OCI-LY1 (cell line): ENCODE results near the gene CHN2.

Experiments used
- H2AFZ ChIP-seq: fragments of 200-600 bp; sonication (generic), shearing (Covaris generic); 2 replicates; pipeline ENCODE4 v1.6.0; 2014; ENCODE audit warnings: antibody characterized with exemption, mild to moderate bottlenecking, low read length
- H3F3A ChIP-seq: fragments of 200-600 bp; sonication (generic), shearing (Covaris generic); 2 replicates; pipeline ENCODE4 v1.6.0; 2014; ENCODE audit warnings: mild to moderate bottlenecking, antibody characterized with exemption, low read length, moderate library complexity; ENCODE audit not compliant: insufficient read depth
- H3K27ac ChIP-seq: fragments of 200-600 bp; sonication (generic); 2 replicates; pipeline ENCODE4 v1.5.1; 2014; ENCODE audit warnings: low read length, mixed run types, mild to moderate bottlenecking, low read depth; ENCODE audit not compliant: poor library complexity, severe bottlenecking
- H3K27me3 ChIP-seq: fragments of 200-600 bp; sonication (generic); 2 replicates; pipeline ENCODE4 v1.6.0; 2014; ENCODE audit warnings: antibody characterized with exemption, mild to moderate bottlenecking, low read length, moderate library complexity; ENCODE audit not compliant: insufficient read depth
- H3K36me3 ChIP-seq: fragments of 200-600 bp; sonication (generic); 2 replicates; pipeline ENCODE4 v1.6.1; 2014; ENCODE audit warnings: mild to moderate bottlenecking, antibody characterized with exemption, low read length, moderate library complexity, mixed read lengths; ENCODE audit not compliant: insufficient read depth
- H3K4me1 ChIP-seq: fragments of 200-600 bp; sonication (generic); 2 replicates; pipeline ENCODE4 v1.5.1; 2014; ENCODE audit warnings: mild to moderate bottlenecking, low read length, moderate library complexity; ENCODE audit not compliant: insufficient read depth, severe bottlenecking
- H3K4me2 ChIP-seq: fragments of 200-600 bp; sonication (generic), shearing (Covaris generic); 2 replicates; pipeline ENCODE4 v1.6.1; 2014; ENCODE audit warnings: low read length
- H3K4me3 ChIP-seq: fragments of 200-600 bp; sonication (generic); 2 replicates; pipeline ENCODE4 v1.5.1; 2014; ENCODE audit warnings: low read length, low read depth, mild to moderate bottlenecking, mixed read lengths; ENCODE audit not compliant: poor library complexity, severe bottlenecking
- H3K79me2 ChIP-seq: fragments of 200-600 bp; shearing (Covaris generic); 2 replicates; pipeline ENCODE4 v1.6.1; 2016; ENCODE audit warnings: mixed run types, low read length, mixed read lengths; ENCODE audit not compliant: insufficient read depth
- H3K9ac ChIP-seq: fragments of 200-600 bp; sonication (generic), shearing (Covaris generic); 2 replicates; pipeline ENCODE4 v1.6.1; 2014; ENCODE audit warnings: mild to moderate bottlenecking, low read length, mixed read lengths
- H3K9me2 ChIP-seq: fragments of 200-600 bp; sonication (generic), shearing (Covaris generic); 2 replicates; pipeline ENCODE4 v1.6.1; 2014; ENCODE audit warnings: low read depth, mild to moderate bottlenecking, low read length, mixed read lengths
- H3K9me3 ChIP-seq: fragments of 200-600 bp; shearing (Covaris generic); 2 replicates; pipeline ENCODE4 v1.6.1; 2014; ENCODE audit warnings: low read length, mixed read lengths
- H4K20me1 ChIP-seq: fragments of 200-600 bp; sonication (generic), shearing (Covaris generic); 2 replicates; pipeline ENCODE4 v1.6.0; 2016; ENCODE audit warnings: mild to moderate bottlenecking, low read length; ENCODE audit not compliant: insufficient read depth
- CTCF ChIP-seq: fragments of 200-600 bp; sonication (generic), shearing (Covaris generic); IDR thresholded peaks from 2 replicates; pipeline ENCODE4 v1.5.1; 2017; ENCODE audit warnings: mild to moderate bottlenecking, antibody characterized with exemption, low read length, moderate library complexity, mixed read lengths
- EZH2 ChIP-seq: fragments of 200-600 bp; sonication (generic), shearing (Covaris generic); IDR thresholded peaks from 2 replicates; pipeline ENCODE4 v1.8.0; 2017; ENCODE audit warnings: borderline replicate concordance, mixed run types, mild to moderate bottlenecking, antibody characterized with exemption, low read length, moderate library complexity, mixed read lengths

CHN2 gene

GRCh38 chr7:29405891-29406290 is 211.3 kb downstream of the CHN2 start:
- Histone ChIP-seq H3F3A (no peaks in the 10 kb centered on the region), H3K4me1 (no peaks in the 10 kb centered on the region), H3K9me2 (no peaks in the 10 kb centered on the region), H3K9me3 (no peaks in the 10 kb centered on the region), H4K20me1 (no peaks in the 10 kb centered on the region), H3K27ac (no peak overlapping the region), H3K4me2 (no peak overlapping the region), H3K27me3 (no peaks in the 10 kb centered on the region), H3K4me3 (no peak overlapping the region), H3K79me2 (no peaks in the 10 kb centered on the region), H3K36me3 (no peaks in the 10 kb centered on the region), H3K9ac (no peak overlapping the region), H2AFZ (no peak overlapping the region)
- TF ChIP-seq CTCF (no peak), EZH2 (no peak)

DNA sequence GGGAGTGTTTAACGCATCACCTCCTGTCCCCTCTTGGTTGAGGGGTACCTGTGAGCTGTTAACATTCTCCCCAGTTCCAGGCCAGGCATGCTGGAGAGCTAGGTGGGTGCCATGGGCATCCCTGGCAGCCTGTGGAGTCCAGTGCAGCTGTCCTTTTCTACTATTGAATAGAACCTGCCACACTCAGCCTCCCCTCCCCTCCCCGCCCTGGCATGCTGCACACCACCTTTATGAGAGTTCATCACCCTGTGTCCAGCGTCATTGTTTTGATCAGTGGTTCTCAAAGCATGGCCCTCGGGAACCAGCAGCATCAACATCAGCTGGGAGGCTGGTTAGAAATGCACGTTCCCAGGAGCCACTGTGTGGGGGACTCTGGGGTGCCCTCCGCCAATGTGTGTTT is 211.8 kb downstream of the CHN2 start:
- Histone ChIP-seq H3K9me2 (no peaks in the 10 kb centered on the region), H3K36me3 (no peaks in the 10 kb centered on the region), H3K9me3 (no peaks in the 10 kb centered on the region), H3K27me3 (no peaks in the 10 kb centered on the region), H3K9ac (no peak overlapping the region), H3K4me1 (no peaks in the 10 kb centered on the region), H4K20me1 (no peaks in the 10 kb centered on the region), H3F3A (no peaks in the 10 kb centered on the region), H3K4me2 (no peak overlapping the region), H3K27ac (no peak overlapping the region), H2AFZ (no peak overlapping the region), H3K79me2 (no peaks in the 10 kb centered on the region), H3K4me3 (no peak overlapping the region)
- no peak for TF ChIP-seq CTCF
- TF ChIP-seq EZH2, result no peak

DNA sequence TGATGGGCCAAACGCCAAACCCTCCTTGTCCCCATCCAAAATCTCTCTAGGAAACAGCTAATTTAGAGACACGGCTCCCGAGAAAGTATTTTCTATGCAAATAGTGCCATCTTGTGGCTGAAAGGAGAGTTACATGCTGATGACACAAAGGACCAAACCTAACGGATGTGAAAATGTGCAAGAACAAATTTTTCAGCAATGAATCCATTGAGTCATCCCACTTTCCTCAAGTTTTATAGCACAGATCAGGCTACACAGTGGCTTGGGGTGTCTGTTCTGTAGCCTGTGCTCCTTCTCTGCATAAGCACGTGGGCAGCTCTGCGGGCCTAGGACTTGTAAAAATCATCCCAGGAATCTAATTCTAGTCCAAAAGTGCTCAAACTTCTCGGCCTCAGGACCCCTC is 214.3 kb downstream of the CHN2 start:
- Histone ChIP-seq H3K36me3 (no peaks in the 10 kb centered on the region), H3K4me2 (no peak overlapping the region), H3K9ac (no peak overlapping the region), H3K27ac (no peak overlapping the region), H3K9me3 (no peaks in the 10 kb centered on the region), H3F3A (no peaks in the 10 kb centered on the region), H3K79me2 (no peaks in the 10 kb centered on the region), H4K20me1 (no peaks in the 10 kb centered on the region), H3K4me3 (no peak overlapping the region), H3K9me2 (no peaks in the 10 kb centered on the region), H2AFZ (no peak overlapping the region), H3K27me3 (no peaks in the 10 kb centered on the region), H3K4me1 (no peaks in the 10 kb centered on the region)
- TF ChIP-seq CTCF (peak; percentile 94), EZH2 (no peak)
